ENCODE data around the gene MGAT4C. TPM values are rescaled to one million over a fixed set of nuclear protein-coding genes. Genes with fewer than 3 reads are reported as not detected.
"Not testable (repeated sequence)": the region's sequence is repeated elsewhere in the genome, so short reads cannot be mapped to it uniquely, and the experiment has no call there.

MGAT4C gene
- polyA plus RNA-seq, 1 donor = 0.37 TPM

DNA sequence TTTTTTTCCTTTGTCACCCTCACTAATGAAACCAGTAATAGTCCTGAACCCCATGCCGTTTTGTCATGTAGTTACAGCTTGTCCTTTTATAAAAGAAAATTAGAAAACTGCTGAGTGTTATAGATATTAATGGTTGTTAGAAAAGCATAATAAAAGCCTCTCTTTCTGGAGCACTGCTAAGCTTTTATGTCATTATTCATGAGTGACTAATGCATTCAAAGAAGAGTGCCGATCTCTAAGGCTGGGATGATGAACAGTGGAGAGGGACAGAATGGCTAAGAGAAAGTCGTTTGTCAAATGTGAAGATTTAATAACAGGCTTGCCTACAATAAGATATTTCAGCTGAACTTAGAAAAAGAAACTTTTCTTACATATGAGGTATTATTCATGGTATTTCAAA is 121.6 kb downstream of the MGAT4C start:
- DNase-seq (ENCODE audit: low read depth) = no peak

DNA sequence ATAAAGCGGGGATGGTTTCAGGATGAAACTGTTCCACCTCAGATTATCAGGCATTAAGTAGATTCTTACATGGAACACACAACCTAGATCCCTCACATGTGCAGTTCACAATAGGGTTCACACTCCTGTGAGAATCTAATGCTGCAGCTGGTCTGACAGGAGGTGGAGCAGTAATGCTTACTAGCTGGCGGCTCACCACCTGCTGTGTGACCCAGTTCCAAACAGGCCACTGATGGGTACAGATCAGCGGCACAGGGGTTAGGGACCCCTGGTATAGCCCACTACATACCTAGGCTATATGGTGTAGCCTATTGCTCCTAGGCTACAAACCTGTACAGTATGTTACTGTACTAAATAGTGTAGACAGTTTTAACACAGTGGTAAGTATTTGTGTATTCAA is 129.3 kb downstream of the MGAT4C start:
- not testable (repeated sequence) for DNase-seq (ENCODE audit: low read depth)

DNA sequence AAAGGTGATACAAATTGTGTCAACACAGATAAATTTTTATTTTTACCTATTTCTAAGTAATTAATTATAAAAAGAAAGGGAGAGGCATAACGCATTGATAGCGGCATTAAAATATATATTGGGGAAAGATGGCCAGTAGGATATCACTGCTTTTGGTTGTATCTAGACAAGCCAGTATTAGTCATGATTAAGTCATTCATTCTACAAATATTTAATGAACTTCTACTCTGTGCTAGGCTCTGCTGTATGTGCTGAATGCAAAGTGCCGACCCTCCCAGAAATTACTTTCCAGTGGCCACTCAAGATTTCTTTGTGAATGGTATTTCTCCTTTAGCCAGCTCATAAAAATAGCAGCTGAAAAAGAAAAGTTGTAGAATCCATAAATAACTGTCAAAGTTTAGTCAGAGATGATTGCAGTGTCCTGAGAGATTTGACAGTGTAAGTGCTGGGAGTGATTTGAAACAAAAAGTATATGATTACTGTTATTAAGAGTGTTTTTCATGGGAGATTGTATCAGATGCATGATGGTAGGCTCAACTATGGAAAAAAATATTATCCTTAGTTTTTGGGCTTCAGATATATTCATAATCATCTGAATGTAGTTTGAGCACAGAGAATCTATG is 133.2 kb downstream of the MGAT4C start:
- no peak for DNase-seq (ENCODE audit: low read depth)

DNA sequence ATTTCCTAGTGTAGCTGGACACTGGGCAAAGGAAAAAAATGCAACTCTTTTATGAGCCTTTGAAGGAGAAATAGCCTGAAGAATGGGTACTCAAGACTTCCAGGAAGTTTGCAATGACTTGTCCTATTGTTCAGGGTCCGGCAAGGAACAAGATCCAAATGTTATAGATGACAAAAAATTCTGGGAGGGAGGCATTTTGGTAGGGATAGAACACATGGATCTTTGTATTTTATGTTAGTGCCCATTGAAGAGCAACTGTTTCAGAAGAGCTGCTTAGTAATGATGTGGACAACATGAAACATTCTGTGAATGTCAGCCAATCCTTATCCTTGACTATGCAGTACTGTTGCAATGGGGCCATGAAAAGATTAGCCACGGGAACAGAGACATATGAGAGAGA is 138.0 kb downstream of the MGAT4C start:
- no peak for DNase-seq (ENCODE audit: low read depth)

DNA sequence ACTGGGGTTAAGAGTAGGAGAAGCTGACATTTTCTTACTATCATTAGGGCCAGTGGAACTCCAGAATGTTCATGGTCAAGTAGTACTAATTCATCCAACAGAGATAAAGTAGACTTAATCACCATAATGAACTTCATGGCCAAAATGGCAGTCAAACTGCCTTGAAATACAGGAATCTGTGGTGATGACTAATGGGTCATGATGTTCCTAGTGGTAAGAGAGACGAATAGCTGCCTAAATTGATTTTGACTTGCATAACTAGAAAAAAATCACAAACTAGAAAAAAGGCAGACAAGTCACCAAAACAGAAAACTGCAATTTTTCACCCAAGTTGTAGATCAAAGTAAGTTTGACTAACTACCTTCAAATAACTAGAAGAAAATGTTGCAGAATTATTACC is 138.5 kb downstream of the MGAT4C start:
- DNase-seq (ENCODE audit: low read depth) = no peak

DNA sequence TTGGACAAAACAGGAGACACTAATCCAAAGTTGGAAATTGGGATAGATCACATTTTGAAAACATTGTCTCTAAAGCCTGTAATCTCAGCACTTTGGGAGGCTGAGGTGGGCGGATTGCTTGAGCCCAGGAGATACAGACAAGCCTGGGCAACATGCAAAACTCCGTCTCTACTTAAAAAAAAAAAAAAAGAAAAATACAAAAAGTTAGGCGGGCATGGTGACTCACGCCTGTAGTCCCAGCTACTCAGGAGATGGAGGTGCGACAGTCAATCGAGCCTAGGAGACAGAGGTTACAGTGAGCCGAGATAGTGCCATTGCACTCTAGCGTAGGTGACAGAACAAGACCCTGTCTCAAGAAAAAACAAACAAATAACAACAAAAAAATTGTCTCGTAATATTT is 152.1 kb downstream of the MGAT4C start:
- DNase-seq (ENCODE audit: low read depth) = no peak

DNA sequence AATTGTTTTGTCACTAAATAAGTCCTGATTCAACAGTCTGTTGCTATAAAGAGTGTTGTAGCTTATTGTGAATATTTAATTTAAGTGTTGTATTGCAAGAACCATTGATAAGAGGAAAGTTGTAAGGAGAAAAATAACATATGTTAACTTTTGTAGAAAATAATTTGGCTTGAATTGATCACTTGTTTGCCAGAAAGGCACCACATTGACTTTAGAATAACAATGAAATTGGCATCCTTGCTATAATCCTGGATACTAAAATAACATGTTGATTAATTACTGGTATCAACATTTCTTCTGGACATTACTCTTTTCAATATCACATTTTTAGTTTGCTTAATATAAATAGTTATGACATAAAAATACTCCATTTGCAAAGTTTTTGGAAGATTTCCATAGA is 159.0 kb downstream of the MGAT4C start:
- no peak for DNase-seq (ENCODE audit: low read depth)

DNA sequence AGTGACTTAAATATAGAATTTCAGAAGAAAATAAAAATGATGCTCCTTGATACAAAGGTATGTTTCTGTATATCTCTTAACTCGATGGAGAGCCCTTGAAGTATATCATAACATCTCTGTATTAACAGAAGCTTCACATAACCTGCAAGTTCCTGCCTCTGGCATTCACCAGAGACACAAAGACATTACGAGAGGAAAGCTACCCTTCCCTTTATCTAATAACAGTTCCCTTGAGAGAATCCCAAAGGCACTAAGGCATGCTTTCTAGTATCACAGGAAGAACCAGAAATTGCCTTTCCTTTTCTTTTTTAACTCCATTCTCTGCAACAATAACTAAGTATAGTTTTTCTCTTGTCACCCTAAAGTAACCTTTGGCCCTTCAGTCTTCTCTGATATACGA is 164.5 kb downstream of the MGAT4C start:
- no peak for DNase-seq (ENCODE audit: low read depth)

DNA sequence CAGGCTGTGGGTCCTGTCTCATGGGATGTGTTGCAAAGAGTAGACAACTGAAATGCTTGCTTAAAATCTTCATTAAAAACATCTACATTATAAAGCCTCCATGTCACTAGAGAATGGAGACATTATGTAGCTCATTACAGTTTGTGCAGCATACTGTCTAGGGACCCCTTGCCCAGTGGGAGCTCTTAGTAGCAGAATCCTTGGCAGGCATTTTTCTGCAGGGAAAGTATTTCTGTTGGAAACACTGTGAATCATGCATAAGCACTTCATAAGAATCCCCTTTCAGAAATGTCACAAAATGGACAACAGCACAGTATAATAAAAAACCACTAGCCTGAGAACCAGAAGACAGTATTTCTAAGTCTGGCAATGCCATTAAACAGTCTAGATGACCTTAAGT is 174.3 kb downstream of the MGAT4C start:
- no peak for DNase-seq (ENCODE audit: low read depth)

DNA sequence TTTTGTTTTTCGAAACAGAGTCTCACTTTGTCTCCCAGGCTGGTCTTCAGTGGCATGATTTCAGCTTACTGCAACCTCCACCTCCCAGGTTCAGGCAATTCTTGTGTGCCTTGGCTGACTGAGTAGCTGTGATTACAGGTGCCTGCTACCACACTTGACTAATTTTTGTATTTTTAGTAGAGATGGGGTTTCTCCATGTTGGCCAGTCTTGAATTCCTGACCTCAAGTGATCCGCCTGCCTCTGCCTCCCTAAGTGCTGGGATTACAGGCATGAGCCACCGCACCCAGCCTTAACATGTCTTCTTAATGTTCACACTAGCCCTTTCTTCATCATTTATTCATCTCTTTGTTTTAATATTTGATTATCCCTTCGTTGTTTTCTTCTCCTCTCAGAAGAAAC is 197.1 kb downstream of the MGAT4C start:
- not testable (repeated sequence) for DNase-seq (ENCODE audit: low read depth)

DNA sequence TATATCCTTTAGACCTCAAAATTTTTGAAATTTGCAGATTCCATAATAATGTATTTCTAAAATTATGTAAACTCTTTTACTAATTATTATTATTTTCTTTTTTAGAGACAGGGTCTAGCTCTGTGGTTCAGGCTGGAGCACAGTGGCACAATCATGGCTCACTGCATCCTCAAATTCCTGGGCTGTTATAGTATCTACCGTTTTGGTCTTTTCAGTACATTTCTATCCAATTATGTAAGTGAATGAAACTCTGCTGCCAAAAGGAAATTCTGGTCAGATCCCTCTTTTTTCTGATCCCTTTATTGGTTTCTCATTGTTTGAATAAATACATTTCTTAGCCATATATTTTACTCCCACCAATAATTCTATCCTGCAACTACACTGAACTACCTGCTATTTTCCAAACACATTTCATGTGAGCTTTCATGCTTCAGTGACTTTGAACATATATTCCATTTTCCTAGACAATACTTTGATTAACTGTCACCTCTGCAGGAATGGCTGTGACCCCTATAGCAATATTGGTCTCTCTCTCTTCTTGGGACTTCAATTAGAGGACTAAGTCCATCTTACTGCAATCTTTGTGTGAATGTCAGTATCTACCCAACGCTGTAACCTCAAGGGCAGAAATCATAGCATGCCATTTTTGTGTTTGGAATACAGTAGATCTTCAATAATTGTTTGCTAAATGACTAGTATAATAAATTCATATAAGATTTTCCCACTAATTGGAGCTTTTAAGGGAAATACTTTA is 198.9 kb downstream of the MGAT4C start:
- DNase-seq (ENCODE audit: low read depth) = no peak

DNA sequence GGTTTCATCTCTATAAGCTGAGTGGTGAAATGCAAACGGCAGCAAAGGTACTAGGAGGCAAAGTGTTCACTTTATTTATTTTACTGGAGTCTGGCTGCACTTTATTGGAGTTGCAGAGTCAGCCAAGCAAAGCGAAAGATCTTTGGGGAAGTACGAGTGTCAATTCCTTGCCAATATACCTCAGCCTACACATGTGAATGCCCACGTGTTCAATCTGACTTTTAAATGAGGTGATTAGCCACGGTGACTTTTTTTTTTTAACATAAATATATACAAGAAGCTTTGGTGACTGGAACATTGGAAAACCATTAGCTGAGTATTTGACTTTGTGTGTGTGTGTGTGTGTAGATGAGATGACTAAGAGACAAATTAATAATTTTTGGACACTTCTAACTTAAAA is 203.3 kb downstream of the MGAT4C start:
- DNase-seq (ENCODE audit: low read depth) = no peak

DNA sequence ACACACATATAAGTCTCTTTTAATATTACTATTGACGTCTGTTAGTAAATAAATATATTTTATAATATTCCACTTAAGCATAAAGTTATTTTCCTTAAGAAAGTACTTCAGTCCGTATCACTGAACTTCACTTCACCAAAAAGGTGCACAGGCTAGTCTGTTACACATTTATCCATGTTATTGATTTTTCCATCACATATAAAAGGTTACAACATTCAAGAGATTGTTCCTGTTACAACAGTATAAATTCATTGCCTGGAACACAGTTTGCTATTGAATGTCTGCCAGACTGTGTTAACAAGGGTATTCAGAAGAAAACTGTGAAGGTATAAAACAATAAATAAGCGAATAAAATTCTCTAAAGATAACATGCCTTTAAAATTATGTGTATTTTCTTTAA is 206.2 kb downstream of the MGAT4C start:
- no peak for DNase-seq (ENCODE audit: low read depth)

DNA sequence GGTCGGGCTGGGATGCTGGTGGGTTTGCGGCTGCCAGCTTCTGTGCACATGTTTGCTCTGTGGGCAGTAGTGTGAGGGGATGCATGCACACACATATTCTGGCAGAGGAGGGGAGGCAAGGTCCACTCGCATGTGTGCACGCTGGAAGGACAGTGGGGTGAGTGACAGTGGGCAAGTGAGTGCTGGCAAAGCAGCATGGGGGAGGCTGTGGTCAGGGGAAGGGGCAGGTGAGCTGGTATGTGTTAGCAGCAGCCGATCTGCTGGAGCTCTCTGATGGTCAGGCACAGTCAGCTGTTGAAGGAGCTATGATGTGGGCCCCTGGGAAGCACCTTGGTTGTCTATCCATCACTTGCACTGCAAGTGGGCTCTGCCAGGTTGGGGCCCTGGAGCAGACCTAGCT is 211.8 kb downstream of the MGAT4C start:
- DNase-seq (ENCODE audit: low read depth) = no peak

DNA sequence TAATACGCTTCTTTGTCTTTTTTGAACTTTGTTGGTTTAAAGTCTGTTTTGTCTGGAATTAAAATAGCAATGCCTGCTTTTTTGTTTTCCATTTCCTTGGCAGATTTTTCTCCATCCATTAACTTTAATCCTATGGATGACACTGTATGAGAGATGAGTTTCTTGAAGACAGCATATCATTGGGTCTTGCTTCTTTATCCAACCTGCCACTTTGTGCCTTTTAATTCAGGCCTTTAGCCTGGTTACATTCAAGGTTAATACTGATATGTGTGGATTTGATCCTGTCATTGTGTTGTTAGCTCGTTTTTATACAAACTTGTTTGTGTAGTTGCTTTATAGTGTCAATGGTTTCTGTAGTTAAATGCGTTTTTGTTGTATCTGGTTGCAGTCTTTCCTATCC is 214.1 kb downstream of the MGAT4C start:
- no peak for DNase-seq (ENCODE audit: low read depth)

DNA sequence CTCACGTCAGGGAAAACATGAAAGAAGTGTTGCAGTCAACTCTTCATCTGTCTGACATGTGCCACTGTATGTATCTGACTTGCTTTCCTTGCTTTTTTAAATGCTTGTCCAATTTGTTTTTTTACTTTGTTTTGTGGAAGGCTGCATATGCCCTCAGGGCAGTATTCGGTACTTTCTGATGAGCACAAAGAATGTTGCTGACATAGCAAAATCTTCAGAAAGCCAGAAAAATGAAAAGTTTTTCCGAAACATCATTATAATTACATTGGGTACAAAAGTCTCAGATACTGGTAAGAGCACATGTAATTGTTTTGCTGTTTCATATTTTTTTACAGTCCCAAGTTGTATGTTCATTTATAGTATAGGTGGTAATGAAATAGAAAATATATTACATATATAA is 237.8 kb downstream of the MGAT4C start:
- DNase-seq (ENCODE audit: low read depth) = no peak

DNA sequence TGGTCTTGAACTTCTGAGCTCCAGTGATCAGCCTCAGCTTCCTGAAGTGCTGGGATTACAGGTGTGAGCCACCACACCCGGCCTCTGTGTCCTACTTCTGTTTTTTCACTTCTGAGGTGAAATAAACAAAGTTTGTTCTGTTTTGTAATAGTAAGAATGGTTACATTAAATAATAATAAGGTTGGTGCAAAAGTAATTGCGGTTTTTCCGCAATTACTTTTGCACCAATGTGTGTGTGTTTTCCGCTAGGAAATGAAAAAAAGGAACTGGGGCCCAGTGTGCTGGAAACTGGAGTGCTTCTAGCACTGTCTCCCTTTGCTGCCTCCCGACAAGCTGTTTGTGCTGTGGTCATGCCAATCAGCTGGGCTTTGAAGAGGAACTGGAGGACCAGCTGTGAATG is 241.2 kb downstream of the MGAT4C start:
- no peak for DNase-seq (ENCODE audit: low read depth)

DNA sequence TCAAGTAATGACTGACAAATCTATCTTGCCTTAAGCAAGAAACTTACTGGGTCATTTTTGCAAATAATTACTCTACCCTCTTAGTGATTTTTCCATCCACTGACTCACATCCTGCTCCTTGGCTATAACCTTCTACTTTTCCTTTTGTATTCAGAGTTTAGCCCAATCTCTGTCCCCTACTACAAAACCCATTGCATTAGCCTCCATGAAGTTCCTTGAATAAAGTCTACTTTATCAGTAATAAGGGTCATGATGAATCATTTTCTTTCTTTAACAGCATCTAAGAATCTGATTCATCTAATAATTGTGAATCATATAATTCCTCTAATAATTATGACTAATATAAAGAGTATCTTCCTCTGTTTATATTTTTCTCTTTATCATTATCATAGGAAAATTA is 249.5 kb downstream of the MGAT4C start:
- DNase-seq (ENCODE audit: low read depth) = no peak

DNA sequence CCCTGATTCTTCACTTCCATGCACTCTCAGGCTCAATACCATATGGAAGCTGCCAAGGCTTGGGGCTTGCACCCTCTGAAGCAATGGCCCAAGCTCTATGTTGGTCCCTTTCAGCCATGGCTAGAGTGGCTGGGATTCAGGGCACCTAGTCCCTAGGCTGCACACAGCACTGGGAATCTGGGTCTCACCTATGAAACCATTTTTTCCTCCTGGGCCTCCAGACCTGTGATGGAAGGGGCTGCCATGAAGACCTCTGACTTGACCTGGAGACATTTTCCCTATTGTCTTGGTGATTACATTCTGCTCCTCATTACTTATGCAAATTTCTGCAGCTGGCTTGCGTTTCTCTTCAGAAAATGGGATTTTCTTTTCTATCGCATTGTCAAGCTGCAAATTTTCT is 258.1 kb downstream of the MGAT4C start:
- DNase-seq (ENCODE audit: low read depth) = no peak

DNA sequence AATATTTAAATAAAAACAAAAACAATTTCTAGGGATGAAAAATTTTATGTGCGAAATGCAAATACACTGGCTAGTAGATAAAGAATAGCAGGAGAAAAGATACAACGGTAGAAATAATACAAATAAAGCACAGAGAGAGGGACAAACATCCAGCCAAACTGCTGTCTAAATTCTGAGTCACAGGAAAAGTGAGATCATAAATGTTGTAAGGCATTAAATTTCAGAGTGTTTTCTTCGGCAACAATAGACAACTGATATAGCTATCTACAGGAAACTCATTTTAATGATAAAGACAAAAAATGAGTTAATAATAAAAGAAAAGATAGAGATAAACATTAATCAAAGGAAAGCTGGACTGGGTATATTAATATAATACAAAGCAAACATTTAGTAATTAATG is 259.9 kb downstream of the MGAT4C start:
- no peak for DNase-seq (ENCODE audit: low read depth)

DNA sequence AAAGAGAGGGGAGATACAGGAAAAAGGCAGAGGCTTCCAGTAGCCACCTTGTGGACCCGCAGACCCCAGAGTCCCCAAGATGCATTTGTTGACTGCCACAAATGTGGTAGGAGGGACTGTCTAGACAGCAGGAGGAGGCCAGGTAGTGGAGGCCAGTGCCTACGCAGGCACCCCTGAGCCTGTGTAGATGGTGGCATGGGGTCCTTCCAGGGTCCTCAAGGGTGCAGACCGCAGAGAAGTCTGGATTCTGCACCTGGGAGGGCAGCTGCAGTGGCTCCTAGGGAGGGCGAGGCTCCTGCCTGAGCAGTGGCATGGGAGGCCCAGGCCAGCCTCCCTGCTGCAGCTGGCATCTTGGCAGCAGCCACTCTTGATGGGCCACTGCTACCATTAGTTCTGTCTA is 262.4 kb downstream of the MGAT4C start:
- no peak for DNase-seq (ENCODE audit: low read depth)

DNA sequence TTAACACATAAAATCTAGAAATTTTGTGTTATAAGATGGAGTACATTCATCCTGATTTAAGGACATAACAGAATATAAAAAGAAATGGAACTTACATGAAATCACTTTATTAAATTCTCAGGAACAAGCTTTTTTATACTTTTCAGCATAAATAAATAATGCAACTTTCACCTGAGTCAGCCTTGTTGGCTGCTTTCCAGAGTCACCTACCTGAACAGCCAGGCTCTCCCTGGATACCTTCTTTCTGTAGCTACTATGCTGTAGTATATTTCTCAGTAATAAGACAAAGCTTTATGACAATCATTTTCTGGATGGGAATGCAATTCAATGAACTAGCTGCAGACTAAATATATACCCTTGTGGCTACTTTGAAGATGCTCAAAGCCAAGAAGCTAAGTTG is 270.2 kb downstream of the MGAT4C start:
- no peak for DNase-seq (ENCODE audit: low read depth)

DNA sequence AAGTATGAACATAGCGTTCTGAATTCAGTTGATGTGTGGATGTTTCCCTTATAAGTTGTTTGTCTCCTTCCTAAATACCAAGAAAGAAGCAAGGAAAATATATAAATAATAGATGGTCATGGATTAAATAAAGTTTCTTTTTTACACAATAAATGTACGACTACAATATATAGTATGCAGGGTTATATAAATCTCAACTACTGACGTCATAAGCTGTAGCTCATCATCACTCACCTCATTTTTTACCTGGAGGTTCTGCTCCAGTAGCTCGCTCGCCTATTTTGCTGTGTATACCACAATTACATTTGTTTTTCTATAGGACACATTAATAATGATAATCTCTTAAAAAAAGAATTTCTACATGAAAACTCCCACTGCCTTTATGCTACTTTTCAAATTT is 272.6 kb downstream of the MGAT4C start:
- DNase-seq (ENCODE audit: low read depth) = no peak

DNA sequence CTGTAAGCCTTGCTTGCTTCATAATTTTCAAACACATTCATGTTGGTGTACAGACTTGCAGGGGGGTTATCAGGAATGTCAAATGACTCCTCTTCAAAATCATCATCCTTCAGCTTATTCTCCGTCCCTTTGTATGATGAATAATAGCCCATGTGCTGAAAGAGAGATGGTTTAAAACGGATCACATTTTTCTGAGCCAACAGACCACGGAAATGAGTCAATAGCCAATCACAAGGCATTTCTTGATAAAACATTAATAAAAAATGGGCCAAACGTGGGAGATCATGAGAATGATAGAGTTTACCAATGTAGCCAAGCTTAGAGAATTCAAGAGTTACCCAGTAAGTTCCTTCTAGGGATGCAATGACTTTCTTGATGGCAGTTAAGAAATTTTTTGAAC is 276.6 kb downstream of the MGAT4C start:
- no peak for DNase-seq (ENCODE audit: low read depth)
